Measurements from ENCODE around the gene ANKMY2. TPM values are rescaled to one million over a fixed set of nuclear protein-coding genes. Genes with fewer than 3 reads are reported as not detected.
"Not testable (repeated sequence)": the region's sequence is repeated elsewhere in the genome, so short reads cannot be mapped to it uniquely, and the experiment has no call there.

The ANKMY2 gene
- total RNA-seq, 2 experiments from 2014 or later: 4.6 to 4.7 TPM

GRCh38 chr7:16609842-16610450, 35.6 kb downstream of the ANKMY2 start:
- DNase-seq: no peak
- no peaks in the 10 kb centered on the region for H3K9me3 Mint-ChIP-seq
- no peak overlapping the region for H3K27ac Mint-ChIP-seq
- intact Hi-C loops (cut with micrococcal nuclease): no loop called here
- H3K36me3 Mint-ChIP-seq (ENCODE audit: low read depth): peaks cover 13% of the 10 kb centered on the region
- H3K4me1 Mint-ChIP-seq (ENCODE audit: low read depth): no peaks in the 10 kb centered on the region
- no peaks in the 10 kb centered on the region for H3K27me3 Mint-ChIP-seq (ENCODE audit: low read depth)
- H3K4me3 Mint-ChIP-seq: no peak overlapping the region
- CTCF ChIA-PET: no interaction called here

- CTCF ChIA-PET: no interaction called here
- no peaks in the 10 kb centered on the region for H3K9me3 Mint-ChIP-seq
- no peak overlapping the region for H3K27ac Mint-ChIP-seq
- H3K27me3 Mint-ChIP-seq (ENCODE audit: low read depth): no peaks in the 10 kb centered on the region
- H3K4me3 Mint-ChIP-seq: no peak overlapping the region
- DNase-seq: no peak
- H3K36me3 Mint-ChIP-seq (ENCODE audit: low read depth): peaks cover 20% of the 10 kb centered on the region
- intact Hi-C loops (cut with micrococcal nuclease): no loop called here
- no peaks in the 10 kb centered on the region for H3K4me1 Mint-ChIP-seq (ENCODE audit: low read depth)
These were observed 38.9 kb downstream of the ANKMY2 start for GRCh38 chr7:16606704-16607103.

- intact Hi-C loops (cut with micrococcal nuclease): loop anchor here (1.0 to 5.0 kb wide), 3 partner anchors 93 to 314 kb away; no protein-coding TSS in a partner anchor
- Mint-ChIP-seq H3K36me3 (ENCODE audit: low read depth) (peaks cover 21% of the 10 kb centered on the region), H3K4me3 (no peak overlapping the region), H3K27me3 (ENCODE audit: low read depth) (no peaks in the 10 kb centered on the region), H3K9me3 (no peaks in the 10 kb centered on the region), H3K27ac (no peak overlapping the region), H3K4me1 (ENCODE audit: low read depth) (no peaks in the 10 kb centered on the region)
- CTCF ChIA-PET: interaction anchor here (1.5 to 2.0 kb wide), 2 partner anchors 312 to 314 kb away, joined by 3 to 8 read pairs; no protein-coding TSS in a partner anchor
- no peak for DNase-seq
These were observed 41.5 kb downstream of the ANKMY2 start for GRCh38 chr7:16604054-16604453.

GRCh38 chr7:16603633-16604032, 41.9 kb downstream of the ANKMY2 start:
- Mint-ChIP-seq H3K4me3 (no peak overlapping the region), H3K27ac (no peak overlapping the region), H3K9me3 (no peaks in the 10 kb centered on the region), H3K27me3 (ENCODE audit: low read depth) (no peaks in the 10 kb centered on the region), H3K4me1 (ENCODE audit: low read depth) (no peaks in the 10 kb centered on the region), H3K36me3 (ENCODE audit: low read depth) (peaks cover 23% of the 10 kb centered on the region)
- no peak for DNase-seq
- CTCF ChIA-PET: interaction anchor here (1.5 to 2.0 kb wide), 3 partner anchors 197 to 314 kb away, joined by 3 to 8 read pairs (median 6); no protein-coding TSS in a partner anchor
- intact Hi-C loops (cut with micrococcal nuclease): loop anchor here (1.0 to 5.0 kb wide), 3 partner anchors 94 to 315 kb away; no protein-coding TSS in a partner anchor

GRCh38 chr7:16599860-16600259, 45.7 kb downstream of the ANKMY2 start:
- Mint-ChIP-seq H3K9me3 (no peaks in the 10 kb centered on the region), H3K4me3 (no peak overlapping the region), H3K4me1 (ENCODE audit: low read depth) (no peaks in the 10 kb centered on the region), H3K27me3 (ENCODE audit: low read depth) (no peaks in the 10 kb centered on the region), H3K27ac (no peak overlapping the region), H3K36me3 (ENCODE audit: low read depth) (peaks cover 14% of the 10 kb centered on the region)
- intact Hi-C loops (cut with micrococcal nuclease): loop anchor here (5.0 kb wide), 1 partner anchor 97 kb away; no protein-coding TSS in a partner anchor
- DNase-seq: no peak
- CTCF ChIA-PET: no interaction called here

GRCh38 chr7:16598015-16598414, 47.5 kb downstream of the ANKMY2 start:
- no peaks in the 10 kb centered on the region for H3K4me1 Mint-ChIP-seq (ENCODE audit: low read depth)
- CTCF ChIA-PET: no interaction called here
- H3K36me3 Mint-ChIP-seq (ENCODE audit: low read depth): peaks cover 8% of the 10 kb centered on the region
- DNase-seq: no peak
- no peaks in the 10 kb centered on the region for H3K9me3 Mint-ChIP-seq
- no peaks in the 10 kb centered on the region for H3K27me3 Mint-ChIP-seq (ENCODE audit: low read depth)
- intact Hi-C loops (cut with micrococcal nuclease): no loop called here
- no peak overlapping the region for H3K27ac Mint-ChIP-seq
- H3K4me3 Mint-ChIP-seq: no peak overlapping the region

- intact Hi-C loops (cut with micrococcal nuclease); H3K9me3 Mint-ChIP-seq; H3K27me3 Mint-ChIP-seq (ENCODE audit: low read depth); DNase-seq; H3K27ac Mint-ChIP-seq; H3K36me3 Mint-ChIP-seq (ENCODE audit: low read depth); H3K4me3 Mint-ChIP-seq; H3K4me1 Mint-ChIP-seq (ENCODE audit: low read depth): not testable (repeated sequence)
- CTCF ChIA-PET: interaction anchor here (0.5 kb wide), 1 partner anchor 25 kb away, joined by 3 read pairs; no protein-coding TSS in a partner anchor
These were observed 50.0 kb downstream of the ANKMY2 start for GRCh38 chr7:16595596-16595995.

- Mint-ChIP-seq H3K4me1 (ENCODE audit: low read depth) (no peaks in the 10 kb centered on the region), H3K27me3 (ENCODE audit: low read depth) (no peaks in the 10 kb centered on the region), H3K36me3 (ENCODE audit: low read depth) (peaks cover 2% of the 10 kb centered on the region), H3K4me3 (no peak overlapping the region), H3K9me3 (no peaks in the 10 kb centered on the region), H3K27ac (no peak overlapping the region)
- CTCF ChIA-PET: interaction anchor here (0.6 to 1.6 kb wide), 3 partner anchors 29 to 708 kb away, joined by 3 to 4 read pairs (median 3); no protein-coding TSS in a partner anchor
- intact Hi-C loops (cut with micrococcal nuclease): no loop called here
- no peak for DNase-seq
These were observed 50.9 kb downstream of the ANKMY2 start for GRCh38 chr7:16594676-16595075.

GRCh38 chr7:16594061-16594460, 51.5 kb downstream of the ANKMY2 start:
- peaks cover 2% of the 10 kb centered on the region for H3K36me3 Mint-ChIP-seq (ENCODE audit: low read depth)
- H3K4me3 Mint-ChIP-seq: no peak overlapping the region
- no peak for DNase-seq
- H3K27me3 Mint-ChIP-seq (ENCODE audit: low read depth): no peaks in the 10 kb centered on the region
- intact Hi-C loops (cut with micrococcal nuclease): no loop called here
- CTCF ChIA-PET: interaction anchor here (0.6 to 1.6 kb wide), 3 partner anchors 28 to 708 kb away, joined by 3 to 4 read pairs (median 3); no protein-coding TSS in a partner anchor
- H3K27ac Mint-ChIP-seq: no peak overlapping the region
- no peaks in the 10 kb centered on the region for H3K4me1 Mint-ChIP-seq (ENCODE audit: low read depth)
- no peaks in the 10 kb centered on the region for H3K9me3 Mint-ChIP-seq

- Mint-ChIP-seq H3K9me3 (no peaks in the 10 kb centered on the region), H3K36me3 (ENCODE audit: low read depth) (no peaks in the 10 kb centered on the region), H3K27ac (no peak overlapping the region), H3K27me3 (ENCODE audit: low read depth) (no peaks in the 10 kb centered on the region), H3K4me1 (ENCODE audit: low read depth) (no peaks in the 10 kb centered on the region), H3K4me3 (no peak overlapping the region)
- intact Hi-C loops (cut with micrococcal nuclease): no loop called here
- DNase-seq: no peak
- CTCF ChIA-PET: no interaction called here
These were observed 53.2 kb downstream of the ANKMY2 start for GRCh38 chr7:16592395-16592794.

GRCh38 chr7:16590424-16590823, 55.1 kb downstream of the ANKMY2 start:
- no peaks in the 10 kb centered on the region for H3K9me3 Mint-ChIP-seq
- no peak for DNase-seq
- no peaks in the 10 kb centered on the region for H3K36me3 Mint-ChIP-seq (ENCODE audit: low read depth)
- intact Hi-C loops (cut with micrococcal nuclease): no loop called here
- no peaks in the 10 kb centered on the region for H3K27me3 Mint-ChIP-seq (ENCODE audit: low read depth)
- H3K4me1 Mint-ChIP-seq (ENCODE audit: low read depth): no peaks in the 10 kb centered on the region
- CTCF ChIA-PET: no interaction called here
- no peak overlapping the region for H3K4me3 Mint-ChIP-seq
- no peak overlapping the region for H3K27ac Mint-ChIP-seq

GRCh38 chr7:16589881-16590280, 55.7 kb downstream of the ANKMY2 start:
- intact Hi-C loops (cut with micrococcal nuclease): no loop called here
- Mint-ChIP-seq H3K4me1 (ENCODE audit: low read depth) (no peaks in the 10 kb centered on the region), H3K4me3 (no peak overlapping the region), H3K27me3 (ENCODE audit: low read depth) (no peaks in the 10 kb centered on the region), H3K27ac (no peak overlapping the region), H3K9me3 (no peaks in the 10 kb centered on the region), H3K36me3 (ENCODE audit: low read depth) (no peaks in the 10 kb centered on the region)
- DNase-seq: no peak
- CTCF ChIA-PET: interaction anchor here (0.7 to 0.8 kb wide), 2 partner anchors 10 to 146 kb away, joined by 4 to 6 read pairs; no protein-coding TSS in a partner anchor

GRCh38 chr7:16587790-16588189, 57.8 kb downstream of the ANKMY2 start:
- Mint-ChIP-seq H3K27me3 (ENCODE audit: low read depth) (no peaks in the 10 kb centered on the region), H3K4me1 (ENCODE audit: low read depth) (no peaks in the 10 kb centered on the region), H3K27ac (no peak overlapping the region), H3K4me3 (no peak overlapping the region), H3K36me3 (ENCODE audit: low read depth) (no peaks in the 10 kb centered on the region), H3K9me3 (no peaks in the 10 kb centered on the region)
- CTCF ChIA-PET: interaction anchor here (0.8 kb wide), 1 partner anchor 23 kb away, joined by 3 read pairs; no protein-coding TSS in a partner anchor
- DNase-seq: no peak
- intact Hi-C loops (cut with micrococcal nuclease): no loop called here
